HG02943 (cell line): ENCODE data around the gene POFUT1.
A peak's percentile ranks its signal among the peaks of the same experiment; 100 is the strongest.

Source experiments
- ATAC-seq: cut with Tn5 transposase; IDR thresholded peaks from one replicate; pipeline ENCODE4 v1.9.1; 2021; ENCODE audit warnings: mild to moderate bottlenecking, low read depth, moderate library complexity; ENCODE audit not compliant: unreplicated experiment

Gene POFUT1

GRCh38 chr20:32205843-32206759, 1.6 kb upstream of the POFUT1 start:
- ATAC-seq, result no peak

GRCh38 chr20:32206760-32207625, 687 bp upstream of the POFUT1 start:
- peak; percentile 11 for ATAC-seq

- ATAC-seq, result no peak
Measured at GRCh38 chr20:32208499-32209154, 947 bp downstream of the POFUT1 start.

GRCh38 chr20:32209850-32210605, 2.3 kb downstream of the POFUT1 start:
- ATAC-seq, result no peak

- no peak for ATAC-seq
Measured at GRCh38 chr20:32213870-32214269, 6.2 kb downstream of the POFUT1 start.

- ATAC-seq, result no peak
Measured at GRCh38 chr20:32215147-32215546, 7.5 kb downstream of the POFUT1 start.

GRCh38 chr20:32215729-32216128, 8.0 kb downstream of the POFUT1 start:
- no peak for ATAC-seq

GRCh38 chr20:32216179-32217142, 8.8 kb downstream of the POFUT1 start:
- no peak for ATAC-seq

GRCh38 chr20:32218156-32218900, 10.6 kb downstream of the POFUT1 start:
- no peak for ATAC-seq

GRCh38 chr20:32224463-32224862, 16.8 kb downstream of the POFUT1 start:
- no peak for ATAC-seq

GRCh38 chr20:32226391-32226790, 18.7 kb downstream of the POFUT1 start:
- ATAC-seq, result no peak

- no peak for ATAC-seq
Measured at GRCh38 chr20:32227306-32227705, 19.6 kb downstream of the POFUT1 start.

- ATAC-seq, result no peak
Measured at GRCh38 chr20:32227744-32228688, 20.3 kb downstream of the POFUT1 start.

GRCh38 chr20:32229251-32229747, 21.6 kb downstream of the POFUT1 start:
- no peak for ATAC-seq

- no peak for ATAC-seq
Measured at GRCh38 chr20:32230707-32231106, 23.0 kb downstream of the POFUT1 start.

GRCh38 chr20:32231245-32231644, 23.6 kb downstream of the POFUT1 start:
- ATAC-seq, result no peak

- no peak for ATAC-seq
Measured at GRCh38 chr20:32231847-32232246, 24.2 kb downstream of the POFUT1 start.
